ENCODE data around the gene FHIP1B. TPM values are rescaled to one million over a fixed set of nuclear protein-coding genes. Genes with fewer than 3 reads are reported as not detected.

Gene FHIP1B
- total RNA-seq, 1 experiment from 2014 or later = 16.8 TPM

DNA sequence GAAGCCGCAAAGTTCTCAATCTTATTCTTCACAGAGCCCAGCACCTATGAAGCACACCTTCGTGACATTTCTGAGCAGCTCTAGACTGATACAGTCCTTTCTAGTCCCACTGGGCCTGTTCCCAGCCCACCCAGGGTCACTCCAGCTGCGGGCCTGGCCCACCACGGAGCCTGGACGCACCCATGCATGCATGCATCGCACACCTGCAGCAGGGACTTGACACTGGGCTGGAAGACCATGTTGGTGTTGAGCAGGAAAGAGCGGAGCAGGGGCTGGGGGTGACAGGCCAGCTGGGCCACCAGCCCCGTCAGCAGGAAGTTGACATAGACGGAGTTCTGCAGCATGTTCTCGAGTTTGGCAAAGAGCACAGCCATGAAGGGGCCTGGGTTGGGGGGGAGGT lies 19.9 kb downstream of the FHIP1B start:
- in situ Hi-C loops (cut with HindIII; ENCODE audit: low pct_unique_long_range_greater_than_20kb, low sequenced_read_pairs) = no loop called here
- no peak for DNase-seq (ENCODE audit: low read depth, low spot score)

DNA sequence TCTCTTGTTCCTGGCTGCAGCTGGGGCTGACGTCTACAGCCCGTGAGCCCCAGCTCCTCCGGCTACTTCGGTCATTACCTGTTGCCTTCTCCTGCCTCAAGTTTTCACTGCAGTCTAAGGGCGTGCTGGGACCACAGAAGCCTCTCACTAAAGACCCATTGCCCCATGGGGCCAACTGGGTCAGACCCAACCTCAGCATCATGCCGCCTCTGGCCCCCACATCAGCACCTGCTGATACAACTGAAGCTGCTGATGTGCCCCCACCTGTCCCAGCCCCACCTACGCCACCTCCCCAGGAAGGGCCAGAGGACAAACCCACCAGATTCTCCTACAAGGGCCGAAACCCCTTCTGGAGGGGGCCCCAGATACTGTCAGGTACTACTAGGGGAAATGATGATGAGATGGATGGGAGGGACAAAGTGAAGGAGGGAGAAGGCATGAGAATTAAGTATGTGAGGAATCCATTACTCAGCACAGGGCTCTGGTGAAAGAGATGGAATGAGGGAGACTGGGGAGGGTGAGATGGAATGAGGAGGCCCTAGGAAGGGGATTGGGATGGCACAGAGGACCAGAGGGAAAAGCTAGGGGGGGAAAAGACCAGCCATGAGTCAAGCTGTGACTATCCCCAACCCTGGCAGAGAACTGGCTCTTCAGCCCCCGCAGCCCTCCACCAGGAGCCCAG lies 24.0 kb downstream of the FHIP1B start:
- no peak for DNase-seq (ENCODE audit: low read depth, low spot score)
- in situ Hi-C loops (cut with HindIII; ENCODE audit: low pct_unique_long_range_greater_than_20kb, low sequenced_read_pairs) = no loop called here

DNA sequence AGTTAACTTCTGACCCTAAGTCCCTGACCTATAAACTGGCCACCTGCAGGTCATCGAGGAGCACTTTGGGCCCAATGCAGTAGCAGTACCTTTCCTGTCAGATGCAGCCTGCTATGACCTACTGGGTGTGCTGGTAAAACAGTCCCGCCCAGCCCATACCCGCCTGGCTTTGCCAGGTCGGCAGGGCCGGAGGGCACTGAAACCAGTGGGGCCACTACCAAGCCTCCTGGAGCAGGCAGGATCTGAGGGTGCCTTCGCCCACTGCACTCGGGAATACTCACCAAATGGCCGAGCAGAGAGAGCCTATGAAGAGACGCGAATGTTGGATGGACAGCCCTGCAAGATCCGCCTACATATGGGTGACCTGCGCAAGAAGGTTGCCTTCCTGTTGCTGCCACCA lies 24.6 kb downstream of the FHIP1B start:
- in situ Hi-C loops (cut with HindIII; ENCODE audit: low pct_unique_long_range_greater_than_20kb, low sequenced_read_pairs) = no loop called here
- no peak for DNase-seq (ENCODE audit: low read depth, low spot score)

DNA sequence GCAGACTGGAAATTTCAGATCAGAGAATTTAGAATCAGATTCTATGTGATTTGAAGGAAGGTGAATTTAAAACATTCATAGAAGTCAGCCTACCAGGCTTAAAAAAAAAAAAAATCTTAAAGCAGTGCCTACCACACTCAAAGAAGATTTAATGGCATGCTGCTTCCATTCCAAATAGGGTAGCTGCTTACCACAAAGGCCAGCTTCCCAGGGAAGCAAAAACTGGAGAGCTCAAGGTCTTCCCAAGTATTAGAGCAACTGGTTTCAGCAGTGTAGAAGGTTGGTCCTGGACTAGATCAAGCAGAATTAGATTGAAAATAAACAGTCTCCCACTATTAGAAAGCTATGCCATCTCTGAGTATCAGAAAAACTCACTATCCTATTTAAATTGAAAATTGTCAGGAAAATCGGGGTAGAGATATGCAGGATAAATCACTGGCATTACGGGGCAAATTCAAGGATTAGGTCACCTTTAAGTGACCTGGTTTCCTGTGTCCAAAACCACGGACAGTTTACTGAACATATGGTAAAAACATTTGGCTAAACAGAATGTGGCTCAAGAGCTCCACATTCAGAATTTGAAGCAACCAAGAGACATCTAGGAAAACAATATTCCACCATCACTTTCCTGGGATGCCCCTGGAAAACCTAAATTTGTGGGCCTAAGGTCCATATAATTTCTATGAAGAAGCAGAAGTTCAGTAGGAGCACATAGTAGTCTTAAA lies 27.8 kb downstream of the FHIP1B start:
- no peak for DNase-seq (ENCODE audit: low read depth, low spot score)
- in situ Hi-C loops (cut with HindIII; ENCODE audit: low pct_unique_long_range_greater_than_20kb, low sequenced_read_pairs) = no loop called here

DNA sequence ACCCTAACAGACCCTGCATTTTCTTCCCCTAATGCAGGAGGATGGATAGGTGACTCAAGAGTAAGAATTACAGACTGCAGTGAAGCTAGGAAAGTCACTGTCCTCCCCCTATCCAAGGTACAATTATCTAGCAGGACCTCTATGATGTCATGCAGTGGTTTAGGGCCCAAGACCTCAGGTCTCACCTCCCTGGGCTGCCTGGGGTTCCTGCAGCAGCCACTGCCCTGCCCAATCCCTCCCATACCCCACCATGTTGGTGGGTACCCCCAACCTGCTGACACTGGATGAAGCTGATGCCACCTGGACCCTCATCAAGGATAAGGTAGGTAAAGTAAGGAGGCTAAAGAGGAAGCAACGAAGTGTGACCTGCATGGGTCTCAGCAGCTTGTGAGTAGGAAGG lies 29.1 kb downstream of the FHIP1B start, which contains the start of gene C11orf42:
C11orf42 (plus strand) TSS at position 192 of the 400 bp plus-strand sequence; CDS start at position 251, 59 bp downstream.
- in situ Hi-C loops (cut with HindIII; ENCODE audit: low pct_unique_long_range_greater_than_20kb, low sequenced_read_pairs) = no loop called here
- no peak for DNase-seq (ENCODE audit: low read depth, low spot score)

DNA sequence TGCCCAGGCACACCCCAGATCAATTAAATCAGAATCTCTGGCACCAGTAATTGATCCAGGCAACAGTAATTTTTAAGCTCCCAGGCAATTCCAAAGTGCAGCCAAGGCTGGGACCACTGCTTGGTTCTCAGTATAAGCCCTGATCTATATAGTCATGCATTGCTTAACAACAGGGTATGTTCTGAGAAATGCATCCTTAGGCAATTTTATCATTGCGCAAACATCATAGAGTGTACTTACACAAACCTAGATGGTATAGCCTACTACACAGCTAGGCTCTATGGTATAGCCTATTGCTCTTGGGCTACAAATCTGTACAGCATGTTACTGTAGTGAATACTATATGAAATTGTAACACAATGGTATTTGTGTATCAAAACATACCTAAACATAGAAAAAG lies 29.7 kb downstream of the FHIP1B start:
- no peak for DNase-seq (ENCODE audit: low read depth, low spot score)
- in situ Hi-C loops (cut with HindIII; ENCODE audit: low pct_unique_long_range_greater_than_20kb, low sequenced_read_pairs) = no loop called here

DNA sequence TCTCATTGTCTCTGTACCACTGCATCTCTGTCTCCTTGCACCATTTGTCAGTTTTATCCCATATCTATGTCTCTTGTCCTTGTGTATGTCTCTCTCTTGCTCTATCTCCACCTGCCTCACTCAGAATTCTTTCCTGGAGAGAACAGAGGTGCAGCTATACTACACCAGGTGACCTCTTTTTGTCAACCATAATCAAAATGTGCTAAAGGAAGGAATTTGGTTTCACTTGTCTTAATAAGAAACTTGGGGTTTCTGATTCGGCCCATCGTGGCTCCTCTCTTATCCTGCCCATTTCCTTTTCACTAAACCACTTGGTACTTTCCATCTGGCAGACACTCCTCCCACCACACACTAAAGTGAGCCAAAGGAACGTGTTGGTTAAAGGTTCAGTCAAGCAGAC lies 31.1 kb downstream of the FHIP1B start:
- no peak for DNase-seq (ENCODE audit: low read depth, low spot score)
- in situ Hi-C loops (cut with HindIII; ENCODE audit: low pct_unique_long_range_greater_than_20kb, low sequenced_read_pairs) = no loop called here

DNA sequence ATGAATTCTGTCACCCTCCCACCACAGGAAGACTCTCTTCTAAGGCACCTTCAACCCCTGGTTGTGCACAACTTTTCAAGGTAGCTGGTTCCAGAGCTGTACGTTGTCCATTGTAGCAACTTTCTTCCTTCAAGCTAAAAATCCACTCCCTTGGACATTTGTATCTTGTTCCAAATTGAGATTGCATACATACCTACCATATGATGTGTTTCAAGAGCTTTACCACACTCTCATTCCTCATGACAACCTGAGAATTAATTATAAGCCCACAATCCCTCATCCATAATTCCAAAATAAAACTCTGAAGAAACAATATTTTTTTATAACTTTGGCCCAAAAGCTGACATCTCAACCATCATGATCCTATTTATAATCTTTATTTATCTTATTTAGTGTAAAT lies 32.4 kb downstream of the FHIP1B start:
- DNase-seq (ENCODE audit: low read depth, low spot score) = no peak
- in situ Hi-C loops (cut with HindIII; ENCODE audit: low pct_unique_long_range_greater_than_20kb, low sequenced_read_pairs) = no loop called here

DNA sequence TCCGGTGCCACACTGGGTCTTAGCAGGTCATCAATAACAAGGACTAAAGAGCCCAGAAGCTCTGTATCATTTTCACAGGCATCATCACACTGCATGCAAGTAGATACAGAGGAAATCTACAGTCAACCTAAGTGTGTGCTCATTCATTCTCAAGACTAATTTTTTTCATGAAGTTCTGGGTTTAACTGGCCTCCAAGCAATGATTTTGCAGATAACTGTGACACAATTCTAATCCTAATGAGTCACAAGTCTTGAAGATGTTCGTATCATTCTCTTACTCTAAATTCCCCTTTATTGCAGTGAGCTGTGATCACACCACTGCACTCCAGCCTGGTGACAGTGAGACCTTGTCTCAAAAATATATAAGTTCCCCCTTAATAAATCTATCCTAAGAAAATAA lies 33.0 kb downstream of the FHIP1B start:
- in situ Hi-C loops (cut with HindIII; ENCODE audit: low pct_unique_long_range_greater_than_20kb, low sequenced_read_pairs) = no loop called here
- DNase-seq (ENCODE audit: low read depth, low spot score) = no peak

DNA sequence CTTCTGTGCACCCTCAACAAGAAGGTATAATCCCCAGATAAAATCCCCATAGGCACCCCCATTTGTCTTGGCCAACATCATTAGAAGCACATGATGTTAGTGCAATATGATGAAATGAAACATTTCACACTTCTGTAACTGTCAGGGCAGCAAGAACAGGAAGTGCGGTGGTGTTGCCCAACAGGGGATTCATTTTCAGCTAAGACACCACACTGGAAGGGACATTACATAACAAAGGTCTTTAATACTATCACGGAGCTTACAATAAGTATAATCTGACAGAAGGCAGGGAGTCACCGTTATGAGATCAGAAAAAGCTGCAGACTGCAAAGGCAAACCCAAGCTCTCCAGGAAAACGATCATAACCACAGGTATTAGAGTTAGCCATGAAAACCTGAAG lies 33.5 kb downstream of the FHIP1B start:
- in situ Hi-C loops (cut with HindIII; ENCODE audit: low pct_unique_long_range_greater_than_20kb, low sequenced_read_pairs) = no loop called here
- no peak for DNase-seq (ENCODE audit: low read depth, low spot score)

DNA sequence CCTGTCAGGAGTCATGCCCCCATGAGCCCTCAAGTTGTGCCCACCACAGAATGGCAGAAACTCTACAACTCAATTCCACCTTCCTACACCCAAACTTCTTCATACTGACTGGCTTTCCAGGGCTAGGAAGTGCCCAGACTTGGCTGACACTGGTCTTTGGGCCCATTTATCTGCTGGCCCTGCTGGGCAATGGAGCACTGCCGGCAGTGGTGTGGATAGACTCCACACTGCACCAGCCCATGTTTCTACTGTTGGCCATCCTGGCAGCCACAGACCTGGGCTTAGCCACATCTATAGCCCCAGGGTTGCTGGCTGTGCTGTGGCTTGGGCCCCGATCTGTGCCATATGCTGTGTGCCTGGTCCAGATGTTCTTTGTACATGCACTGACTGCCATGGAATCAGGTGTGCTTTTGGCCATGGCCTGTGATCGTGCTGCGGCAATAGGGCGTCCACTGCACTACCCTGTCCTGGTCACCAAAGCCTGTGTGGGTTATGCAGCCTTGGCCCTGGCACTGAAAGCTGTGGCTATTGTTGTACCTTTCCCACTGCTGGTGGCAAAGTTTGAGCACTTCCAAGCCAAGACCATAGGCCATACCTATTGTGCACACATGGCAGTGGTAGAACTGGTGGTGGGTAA lies 35.1 kb downstream of the FHIP1B start, which contains the start of gene OR52W1:
OR52W1 (plus strand) TSS at position 51 of the 637 bp plus-strand sequence; CDS start at position 51, 0 bp downstream.
- in situ Hi-C loops (cut with HindIII; ENCODE audit: low pct_unique_long_range_greater_than_20kb, low sequenced_read_pairs) = no loop called here

DNA sequence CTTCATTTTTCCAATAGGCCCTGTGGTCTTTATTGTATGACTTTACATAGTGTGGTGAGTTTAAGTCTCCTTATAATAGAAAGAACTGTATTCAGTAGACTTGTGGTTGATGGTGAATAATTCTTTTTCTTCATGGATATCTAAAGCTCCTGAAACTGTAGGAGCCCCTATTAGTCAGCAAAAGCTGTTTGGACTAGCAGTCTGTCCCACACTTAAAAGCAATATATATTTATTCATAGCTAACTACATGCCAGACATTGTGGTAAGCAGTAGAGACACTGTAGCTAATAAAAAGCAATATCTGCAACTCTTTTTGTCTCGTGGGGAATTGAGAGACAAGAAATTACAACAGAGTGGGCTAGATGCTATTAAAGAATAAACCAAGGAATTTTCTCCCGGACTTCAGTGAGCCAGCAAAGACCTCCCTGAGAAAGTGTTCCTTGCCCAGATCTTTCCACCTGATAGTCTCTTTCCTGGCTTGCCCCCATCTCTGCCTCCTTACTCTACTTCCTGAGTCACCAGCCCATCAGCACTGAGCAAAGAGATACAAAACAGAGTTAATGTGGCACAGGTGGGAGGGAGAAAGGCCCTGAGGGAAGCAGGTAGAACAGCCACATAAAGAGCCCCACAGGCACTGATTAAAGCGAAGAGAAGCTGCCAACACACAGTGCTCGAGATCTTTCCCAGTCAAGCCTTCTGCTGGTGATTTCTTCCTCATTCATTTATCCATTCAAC lies 36.8 kb downstream of the FHIP1B start:
- in situ Hi-C loops (cut with HindIII; ENCODE audit: low pct_unique_long_range_greater_than_20kb, low sequenced_read_pairs) = no loop called here
- DNase-seq (ENCODE audit: low read depth, low spot score) = no peak

More for the DNA sequence above, 35.1 kb downstream of the FHIP1B start, which contains the start of gene OR52W1:
- DNase-seq (ENCODE audit: low read depth, low spot score) = no peak

DNA sequence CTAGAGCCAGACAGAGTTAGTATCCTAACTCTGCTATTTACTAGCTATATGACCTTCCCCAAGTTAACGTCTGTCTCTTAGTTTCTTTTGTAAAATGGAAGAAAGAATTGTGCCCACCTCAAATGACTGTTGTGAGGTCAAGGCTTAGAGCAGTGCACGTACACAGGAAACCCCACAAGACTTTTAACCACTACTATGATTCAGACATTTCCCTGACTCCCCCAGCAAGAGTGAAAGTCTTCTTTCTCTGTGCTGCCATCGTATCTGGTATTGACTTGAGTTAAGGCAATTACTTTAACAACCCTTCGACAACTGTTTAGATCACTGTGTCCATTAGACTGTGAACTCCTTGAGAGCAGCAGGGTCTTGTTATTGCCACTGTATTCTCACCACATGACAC lies 38.0 kb downstream of the FHIP1B start:
- no peak for DNase-seq (ENCODE audit: low read depth, low spot score)
- in situ Hi-C loops (cut with HindIII; ENCODE audit: low pct_unique_long_range_greater_than_20kb, low sequenced_read_pairs) = no loop called here

DNA sequence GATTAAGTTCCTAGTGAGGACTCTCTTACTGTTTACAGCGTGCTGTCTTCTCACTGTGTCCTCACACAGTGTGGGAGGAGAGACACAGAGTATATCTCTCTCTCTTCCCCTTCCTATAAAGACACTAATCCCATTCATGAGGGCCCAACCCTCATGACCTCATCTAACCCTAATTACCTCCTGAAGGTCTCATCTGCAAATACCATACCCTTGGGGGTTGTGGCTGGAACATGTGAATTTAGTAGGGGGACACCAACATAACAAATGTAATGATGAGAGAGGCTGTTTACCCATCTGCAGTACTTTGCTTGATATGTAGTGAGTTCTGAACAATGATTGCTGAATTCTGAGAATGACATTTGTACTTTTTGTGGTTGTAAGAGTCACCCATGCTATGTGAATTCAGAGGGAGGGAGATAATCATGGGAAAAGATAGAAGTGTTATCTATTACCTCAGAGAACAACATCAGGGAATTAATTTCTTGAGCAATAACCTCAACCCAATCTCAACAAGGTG lies 40.3 kb downstream of the FHIP1B start:
- peak; percentile 82 for DNase-seq (ENCODE audit: low read depth, low spot score)
- in situ Hi-C loops (cut with HindIII; ENCODE audit: low pct_unique_long_range_greater_than_20kb, low sequenced_read_pairs) = no loop called here

DNA sequence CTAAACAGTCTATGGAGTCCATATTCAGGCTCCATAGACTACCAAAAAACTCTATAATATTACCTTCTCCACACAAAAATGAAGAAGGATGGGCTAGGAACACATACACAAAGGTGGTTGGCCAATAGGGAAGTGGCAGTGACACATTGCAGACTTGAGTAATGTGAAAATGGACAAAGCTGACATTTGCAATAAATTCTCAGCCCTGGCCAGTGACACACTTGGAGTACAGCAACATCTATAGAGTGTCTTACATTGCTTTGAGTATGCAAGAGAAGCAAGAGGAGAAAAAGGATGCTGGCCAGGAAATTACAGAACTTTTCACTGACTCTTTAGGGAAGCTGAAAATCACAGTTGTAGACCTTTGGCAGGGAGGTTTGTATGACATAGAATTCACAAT lies 42.7 kb downstream of the FHIP1B start:
- no peak for DNase-seq (ENCODE audit: low read depth, low spot score)
- in situ Hi-C loops (cut with HindIII; ENCODE audit: low pct_unique_long_range_greater_than_20kb, low sequenced_read_pairs) = no loop called here

DNA sequence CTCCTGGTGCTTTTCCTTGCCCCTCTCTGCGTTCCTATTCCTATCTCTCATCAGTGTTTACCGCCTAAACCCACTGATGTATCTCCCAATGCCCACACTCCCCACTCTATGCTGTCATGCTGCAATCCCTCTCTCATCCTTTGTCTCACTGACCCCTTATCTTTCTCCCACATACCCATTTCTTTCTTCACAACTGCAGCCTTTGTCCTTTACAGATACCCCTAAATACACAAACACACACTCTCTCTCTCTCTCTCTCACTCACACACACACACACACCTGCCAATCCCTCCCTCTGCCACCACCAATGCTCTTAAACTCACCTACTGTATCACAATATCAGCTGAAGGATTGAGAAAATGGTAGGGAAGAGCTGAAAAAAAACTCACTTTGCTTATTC lies 59.0 kb downstream of the FHIP1B start:
- no peak for DNase-seq (ENCODE audit: low read depth, low spot score)
- in situ Hi-C loops (cut with HindIII; ENCODE audit: low pct_unique_long_range_greater_than_20kb, low sequenced_read_pairs) = no loop called here

DNA sequence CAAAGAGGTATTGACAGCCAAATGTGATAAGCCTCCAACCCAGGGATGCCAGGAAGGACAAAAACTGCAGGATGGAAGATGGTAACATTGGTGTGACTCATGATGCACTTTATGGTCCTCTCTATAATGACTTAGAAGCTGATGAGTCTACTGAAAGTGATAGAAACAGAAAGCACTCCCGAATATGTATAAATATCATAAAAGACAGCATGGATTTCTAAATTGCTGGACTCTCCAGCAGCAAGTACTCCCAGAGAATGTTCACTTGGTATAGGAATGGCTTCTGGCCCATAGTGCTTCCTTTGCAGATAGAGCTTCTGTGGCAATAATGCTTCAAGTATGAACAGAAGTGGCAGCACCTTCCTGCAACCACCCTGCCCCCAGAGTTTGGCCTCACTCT lies 64.2 kb downstream of the FHIP1B start, which contains the start of gene OR52B2:
OR52B2 (minus strand) TSS at position 101 of the 400 bp plus-strand sequence; CDS start at position 101, 0 bp downstream.
- DNase-seq (ENCODE audit: low read depth, low spot score) = no peak
- in situ Hi-C loops (cut with HindIII; ENCODE audit: low pct_unique_long_range_greater_than_20kb, low sequenced_read_pairs) = no loop called here
